ENCODE data around the gene PLEKHB1. TPM values are rescaled to one million over a fixed set of nuclear protein-coding genes. Genes with fewer than 3 reads are reported as not detected.

Gene PLEKHB1
- total RNA-seq, 2 experiments from 2014 or later: 2.3 to 11.8 TPM

DNA sequence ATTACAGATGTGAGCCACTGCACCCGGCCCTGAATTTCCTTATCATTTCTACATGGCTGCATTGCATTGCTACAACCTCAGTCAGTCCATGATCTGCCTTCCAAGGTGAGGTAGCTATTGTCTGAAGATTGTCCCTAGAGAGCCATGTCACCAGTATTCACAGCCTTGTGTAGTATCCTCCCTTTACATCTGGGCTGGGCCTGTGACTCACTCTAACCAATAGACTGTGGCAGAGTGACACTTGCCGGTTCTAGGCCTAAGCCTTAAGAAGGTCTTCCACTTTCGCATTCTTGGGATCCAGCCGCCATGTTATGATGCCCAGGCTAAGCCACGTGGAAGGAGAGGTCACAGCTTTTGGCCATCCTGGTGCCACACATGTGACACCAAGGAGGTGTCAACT lies 10.1 kb upstream of the PLEKHB1 start:
- CTCF ChIA-PET (ENCODE audit: unreplicated experiment): no interaction called here
- Histone ChIP-seq H3K4me3 (ENCODE audit: low read depth, low read length, poor library complexity, severe bottlenecking) (no peak overlapping the region), H3K9me2 (ENCODE audit: insufficient read depth, low read length) (no peaks in the 10 kb centered on the region), H3K27ac (ENCODE audit: low read depth, low read length, poor library complexity, severe bottlenecking) (no peak overlapping the region), H3K9me3 (ENCODE audit: low read length) (no peaks in the 10 kb centered on the region), H3K79me2 (ENCODE audit: insufficient read depth, low read depth, low read length) (no peaks in the 10 kb centered on the region), H3K4me2 (ENCODE audit: low read length) (no peak overlapping the region), H4K20me1 (ENCODE audit: insufficient read depth, low read length) (no peaks in the 10 kb centered on the region), H3K36me3 (ENCODE audit: insufficient read depth, low read length) (no peaks in the 10 kb centered on the region), H2AFZ (ENCODE audit: low read length) (no peak overlapping the region), H3K4me1 (ENCODE audit: insufficient read depth, low read length, poor library complexity, severe bottlenecking) (no peaks in the 10 kb centered on the region)
- TF ChIP-seq CTCF (conservative IDR thresholded peaks at IDR 0.05; ENCODE audit: low read length) (no peak), EZH2phosphoT487 (IDR thresholded peaks at IDR 0.05; ENCODE audit: borderline replicate concordance, low read depth, low read length) (no peak)
- DNase-seq (ENCODE audit: low spot score): no peak
- intact Hi-C loops (cut with micrococcal nuclease; ENCODE audit: unreplicated experiment): no loop called here
- BruUV-seq (replicated peaks): no TSS peak
- POLR2A ChIA-PET: interaction anchor here (0.6 to 1.0 kb wide), 2 partner anchors 169 to 221 kb away, joined by 3 to 8 read pairs; no protein-coding TSS in a partner anchor

DNA sequence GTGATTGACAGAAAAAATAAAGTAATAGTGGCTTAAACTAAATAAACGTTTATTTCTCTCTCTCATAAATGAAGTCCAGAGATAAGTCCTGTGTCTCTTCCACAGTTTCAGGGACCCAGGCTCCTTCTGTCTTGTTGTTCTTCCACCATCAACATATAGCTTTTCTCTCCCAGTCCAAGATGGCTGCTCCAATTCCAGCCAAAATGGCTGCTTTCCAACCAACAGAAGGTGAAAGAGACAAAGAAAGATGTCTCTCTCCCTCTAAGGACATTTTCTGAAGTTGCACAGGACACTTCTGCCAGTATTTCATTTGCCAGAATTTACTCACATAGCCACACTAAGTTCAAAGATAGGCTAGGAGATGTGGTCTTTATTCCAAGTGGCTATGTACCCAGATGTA lies 9.4 kb upstream of the PLEKHB1 start:
- no peak overlapping the region for H3K4me3 ChIP-seq (ENCODE audit: low read depth, low read length, poor library complexity, severe bottlenecking)
- H3K36me3 ChIP-seq (ENCODE audit: insufficient read depth, low read length): no peaks in the 10 kb centered on the region
- CTCF ChIA-PET (ENCODE audit: unreplicated experiment): no interaction called here
- H3K9me2 ChIP-seq (ENCODE audit: insufficient read depth, low read length): no peaks in the 10 kb centered on the region
- POLR2A ChIA-PET: interaction anchor here (1.0 kb wide), 1 partner anchor 222 kb away, joined by 3 read pairs; no protein-coding TSS in a partner anchor
- H3K27ac ChIP-seq (ENCODE audit: low read depth, low read length, poor library complexity, severe bottlenecking): no peak overlapping the region
- H4K20me1 ChIP-seq (ENCODE audit: insufficient read depth, low read length): no peaks in the 10 kb centered on the region
- H2AFZ ChIP-seq (ENCODE audit: low read length): no peak overlapping the region
- intact Hi-C loops (cut with micrococcal nuclease; ENCODE audit: unreplicated experiment): no loop called here
- no peaks in the 10 kb centered on the region for H3K79me2 ChIP-seq (ENCODE audit: insufficient read depth, low read depth, low read length)
- H3K4me1 ChIP-seq (ENCODE audit: insufficient read depth, low read length, poor library complexity, severe bottlenecking): no peaks in the 10 kb centered on the region
- TF ChIP-seq EZH2phosphoT487 (IDR thresholded peaks at IDR 0.05; ENCODE audit: borderline replicate concordance, low read depth, low read length): no peak
- no peak for TF ChIP-seq CTCF (conservative IDR thresholded peaks at IDR 0.05; ENCODE audit: low read length)
- no TSS peak for BruUV-seq (replicated peaks)
- no peak for DNase-seq (ENCODE audit: low spot score)
- no peak overlapping the region for H3K4me2 ChIP-seq (ENCODE audit: low read length)
- no peaks in the 10 kb centered on the region for H3K9me3 ChIP-seq (ENCODE audit: low read length)

DNA sequence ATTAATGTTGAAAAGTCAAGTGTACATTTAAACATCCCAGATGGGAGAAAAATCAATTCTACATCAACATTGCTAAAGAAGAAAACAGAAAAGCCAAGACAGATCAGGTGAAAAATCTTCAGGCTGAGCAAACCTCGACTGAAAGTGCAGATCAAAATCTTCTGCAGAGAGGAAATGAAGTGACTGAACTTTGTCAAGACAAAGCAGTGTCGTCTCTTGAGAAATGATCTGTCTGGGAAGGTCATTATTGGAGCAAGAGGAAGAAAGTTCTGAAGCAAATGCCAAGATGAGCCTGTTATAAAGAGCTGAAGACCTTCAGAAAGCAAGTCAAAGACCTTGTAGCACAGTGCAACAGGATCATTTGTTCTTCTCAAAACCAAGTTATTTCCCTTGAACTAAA lies 5.8 kb upstream of the PLEKHB1 start:
- H3K36me3 ChIP-seq (ENCODE audit: insufficient read depth, low read length): no peaks in the 10 kb centered on the region
- no peak overlapping the region for H3K4me2 ChIP-seq (ENCODE audit: low read length)
- no peak overlapping the region for H3K27ac ChIP-seq (ENCODE audit: low read depth, low read length, poor library complexity, severe bottlenecking)
- H3K79me2 ChIP-seq (ENCODE audit: insufficient read depth, low read depth, low read length): no peaks in the 10 kb centered on the region
- no peak overlapping the region for H2AFZ ChIP-seq (ENCODE audit: low read length)
- H3K9me3 ChIP-seq (ENCODE audit: low read length): no peaks in the 10 kb centered on the region
- BruUV-seq (replicated peaks): no TSS peak
- H3K9me2 ChIP-seq (ENCODE audit: insufficient read depth, low read length): no peaks in the 10 kb centered on the region
- intact Hi-C loops (cut with micrococcal nuclease; ENCODE audit: unreplicated experiment): no loop called here
- H3K4me3 ChIP-seq (ENCODE audit: low read depth, low read length, poor library complexity, severe bottlenecking): no peak overlapping the region
- POLR2A ChIA-PET: no interaction called here
- no peak for DNase-seq (ENCODE audit: low spot score)
- CTCF ChIA-PET (ENCODE audit: unreplicated experiment): no interaction called here
- no peaks in the 10 kb centered on the region for H4K20me1 ChIP-seq (ENCODE audit: insufficient read depth, low read length)
- TF ChIP-seq CTCF (conservative IDR thresholded peaks at IDR 0.05; ENCODE audit: low read length) (no peak), EZH2phosphoT487 (IDR thresholded peaks at IDR 0.05; ENCODE audit: borderline replicate concordance, low read depth, low read length) (no peak)
- no peaks in the 10 kb centered on the region for H3K4me1 ChIP-seq (ENCODE audit: insufficient read depth, low read length, poor library complexity, severe bottlenecking)

Measured in OCI-LY7 (cell line).